K562 (cell line): ENCODE data around the gene TCF3. TPM values are rescaled to one million over a fixed set of nuclear protein-coding genes. Genes with fewer than 3 reads are reported as not detected.

Source experiments
- ATAC-seq: fragments of 200-7000 bp; cut with Tn5 transposase; 3 replicates; pipeline ENCODE4 v1.9.1; 2020; ENCODE audit warnings: moderate library complexity
- BruUV-seq: library from RNA; stranded (reverse); fragments of 400-500 nt; replicated peaks from 2 replicates; lab custom pipeline; 2021; lab: Mats Ljungman, UMichigan
- CTCF ChIA-PET: fragments of 300-600 bp; formaldehyde crosslinking; extraction: SDS; loops from one replicate; lab custom pipeline; 2021; ENCODE audit warnings: low intra/inter-chr PET ratio; lab: Yijun Ruan, JAX
- POLR2A ChIA-PET: fragments of 300-600, 350-650 bp; sonication (Branson Sonifier 250); formaldehyde crosslinking; extraction: SDS; loops from one replicate; lab custom pipeline; 2021; ENCODE audit warnings: antibody characterized with exemption, inconsistent platforms; lab: Yijun Ruan, JAX
- DNase-seq, 4 experiments: peaks; one replicate each; pipeline versions ENCODE4 v3.0.0 to v3.0.0-alpha.2; 2011 to 2018; ENCODE audit warnings: low spot score in 3 of 4, mixed read lengths in 3 of 4; ENCODE audit errors: extremely low read depth in 1 of 4
- FAIRE-seq: peaks from 2 replicates; lab custom pipeline; 2011; peaks lifted over from hg19 to GRCh38; lab: Jason Lieb, UNC
- H2AFZ ChIP-seq: 2 replicates; pipeline ENCODE4 v1.6.0; 2011; ENCODE audit warnings: low read depth, low read length, control low read depth, inconsistent platforms
- H3K27ac ChIP-seq: fragments of 200-600 bp; 3 replicates; pipeline ENCODE4 v1.8.0; 2011; ENCODE audit warnings: low read depth, mild to moderate bottlenecking, control low read depth, inconsistent platforms, low read length, moderate library complexity, mixed read lengths; ENCODE audit errors: extremely low read depth
- H3K27me3 ChIP-seq, 2 experiments: fragments of 300-600 bp in 1 of 2; 2 replicates in 1 of 2; 3 replicates in 1 of 2; pipeline versions ENCODE4 v1.6.0 to v1.8.0; 2011; ENCODE audit warnings: inconsistent platforms in 2 of 2, low read length in 2 of 2, mild to moderate bottlenecking in 1 of 2, mixed read lengths in 1 of 2, moderate library complexity in 1 of 2; ENCODE audit not compliant: control insufficient read depth in 2 of 2, insufficient read depth in 2 of 2
- H3K36me3 ChIP-seq: fragments of 300-600 bp; 3 replicates; pipeline ENCODE4 v1.8.0; 2011; ENCODE audit warnings: mild to moderate bottlenecking, low read length, inconsistent platforms; ENCODE audit not compliant: control insufficient read depth, insufficient read depth
- H3K4me1 ChIP-seq, 2 experiments: fragments of 200-600 bp in 1 of 2; replicated peaks in 1 of 2; 2 replicates in 1 of 2; 3 replicates in 1 of 2; pipeline versions ENCODE4 v1.5.1 to v1.8.0; 2011; ENCODE audit warnings: inconsistent platforms in 2 of 2, low read length in 2 of 2, mild to moderate bottlenecking in 1 of 2, mixed read lengths in 1 of 2, moderate library complexity in 1 of 2; ENCODE audit not compliant: control insufficient read depth in 2 of 2, insufficient read depth in 2 of 2
- H3K4me2 ChIP-seq: 2 replicates; pipeline ENCODE4 v1.6.1; 2011; ENCODE audit warnings: low read length, control low read depth, inconsistent platforms, mixed read lengths; ENCODE audit not compliant: insufficient read depth
- H3K4me3 ChIP-seq: fragments of 200-600 bp; sonication (generic), shearing (Covaris generic); 2 replicates; pipeline ENCODE4 v1.5.1; 2016; ENCODE audit warnings: control low read depth, inconsistent platforms
- H3K79me2 ChIP-seq: fragments of 200-600 bp; 3 replicates; pipeline ENCODE4 v1.8.0; 2011; ENCODE audit warnings: low read length, inconsistent platforms; ENCODE audit not compliant: control insufficient read depth, insufficient read depth
- H3K9ac ChIP-seq, 2 experiments: 2 replicates each; pipeline versions ENCODE4 v1.6.0 to v1.6.1; 2011; ENCODE audit warnings: low read depth in 2 of 2, low read length in 2 of 2, control low read depth in 1 of 2, inconsistent platforms in 1 of 2, mild to moderate bottlenecking in 1 of 2, mixed read lengths in 1 of 2; ENCODE audit not compliant: insufficient read depth in 1 of 2
- H3K9me1 ChIP-seq: one replicate; pipeline ENCODE4 v1.6.0; 2011; ENCODE audit warnings: inconsistent platforms, mild to moderate bottlenecking, low read length, moderate library complexity; ENCODE audit not compliant: control insufficient read depth, insufficient read depth
- H3K9me3 ChIP-seq: replicated peaks from 2 replicates; pipeline ENCODE4 v1.5.1; 2011; ENCODE audit warnings: low read depth, low read length, inconsistent platforms; ENCODE audit not compliant: control insufficient read depth, insufficient read depth
- H4K20me1 ChIP-seq: replicated peaks from 2 replicates; pipeline ENCODE4 v1.6.1; 2011; ENCODE audit warnings: low read length, inconsistent platforms, mixed read lengths; ENCODE audit not compliant: control insufficient read depth, insufficient read depth
- ETV6 ChIP-seq, 3 experiments: fragments of 150-350 bp in 1 of 3; sonication (generic) in 1 of 3; formaldehyde crosslinking in 1 of 3; IDR thresholded peaks; 2 replicates each; pipeline versions ENCODE4 v1.6.1 to v1.8.0; 2014 to 2022; ENCODE audit warnings: borderline replicate concordance in 2 of 3, low read depth in 2 of 3, antibody characterized with exemption in 1 of 3, low read length in 1 of 3, mild to moderate bottlenecking in 1 of 3, missing genetic modification reagents in 1 of 3
- HMG20A ChIP-seq: fragments of 450-650 bp; formaldehyde crosslinking; conservative IDR thresholded peaks from 2 replicates; pipeline ENCODE4 v1.4.0; 2020; ENCODE audit warnings: mild to moderate bottlenecking, mixed read lengths
- POLR2A ChIP-seq: fragments of 450-650 bp; conservative IDR thresholded peaks from 2 replicates; pipeline ENCODE4 v1.6.1; 2016
- POLR2G ChIP-seq: fragments of 200-400 bp; formaldehyde crosslinking; IDR thresholded peaks from 2 replicates; pipeline ENCODE4 v1.6.1; 2017; ENCODE audit warnings: low read depth, mild to moderate bottlenecking, antibody characterized with exemption, low read length, moderate library complexity
- RBM22 ChIP-seq: fragments of 200-400 bp; formaldehyde crosslinking; IDR thresholded peaks from 2 replicates; pipeline ENCODE4 v1.6.1; 2018; ENCODE audit warnings: low read length, low read depth; ENCODE audit not compliant: poor library complexity, severe bottlenecking
- SUPT5H ChIP-seq: fragments of 450-650 bp; IDR thresholded peaks from 2 replicates; pipeline ENCODE4 v1.6.1; 2016
- ZNF121 ChIP-seq: sonication (generic); formaldehyde crosslinking; conservative IDR thresholded peaks from 2 replicates; pipeline ENCODE4 v1.8.0; 2022; ENCODE audit warnings: missing genetic modification reagents
- WGBS: fragments of 100-300 bp; shearing (Covaris generic); methylation state at CpG from one replicate; pipeline ENCODE4 v1.1.6; 2016; ENCODE audit warnings: low coverage, mixed read lengths; ENCODE audit not compliant: insufficient coverage; ENCODE audit errors: missing lambda C conversion rate; 5-methylcytosine and 5-hydroxymethylcytosine counted together
- in situ Hi-C: fragments of 300-500 bp; cut with MboI; formaldehyde crosslinking; loops from 4 replicates; pipeline ENCODE4 v1.15.0; 2018; ENCODE audit warnings: inconsistent platforms, mixed read lengths
- intact Hi-C: fragments of 100-400 bp; cut with micrococcal nuclease; formaldehyde crosslinking; loops from 2 replicates; pipeline ENCODE4 v1.14.2; 2022
- polyA plus RNA-seq, 8 experiments: library from polyadenylated mRNA; depleted of rRNA in 4 of 8; stranded (reverse) in 5 of 8; unstranded in 3 of 8; fragments of >200 nt; fragmentation: Nextera tagmentation in 2 of 8; fragmentation: Illumina TruSeq in 1 of 8; extraction: Ambion mirVana in 2 of 8; extraction: Trizol in 1 of 8; gene quantifications; 2 replicates each; pipeline versions ENCODE4 v1.2.1 to v1.2.3, GENCODE V29; 2011 to 2014; ENCODE audit warnings: inconsistent platforms in 1 of 8, missing spikeins in 1 of 8
- total RNA-seq, 7 experiments: library from RNA; depleted of rRNA in 6 of 7; stranded (reverse); fragments of >200 nt in 6 of 7; fragmentation: Illumina TruSeq in 2 of 7; extraction: Trizol in 2 of 7; gene quantifications; 2 replicates each; pipeline versions ENCODE4 v1.2.1 to v1.2.3, GENCODE V29; 2011 to 2021; ENCODE audit warnings: low replicate concordance in 1 of 7
- TF ChIP-seq, protein P1 (sequence below): sonication (generic); formaldehyde crosslinking; IDR thresholded peaks from 2 replicates; pipeline ENCODE4 v1.8.1; 2022; ENCODE audit warnings: missing genetic modification reagents

Gene TCF3
- total and polyA plus RNA-seq, 9 of the 15 experiments (the other 6 are each of a cell fraction or from before 2014, with no cell fraction given), result 5.6 to 259 (median 84.0) TPM

DNA sequence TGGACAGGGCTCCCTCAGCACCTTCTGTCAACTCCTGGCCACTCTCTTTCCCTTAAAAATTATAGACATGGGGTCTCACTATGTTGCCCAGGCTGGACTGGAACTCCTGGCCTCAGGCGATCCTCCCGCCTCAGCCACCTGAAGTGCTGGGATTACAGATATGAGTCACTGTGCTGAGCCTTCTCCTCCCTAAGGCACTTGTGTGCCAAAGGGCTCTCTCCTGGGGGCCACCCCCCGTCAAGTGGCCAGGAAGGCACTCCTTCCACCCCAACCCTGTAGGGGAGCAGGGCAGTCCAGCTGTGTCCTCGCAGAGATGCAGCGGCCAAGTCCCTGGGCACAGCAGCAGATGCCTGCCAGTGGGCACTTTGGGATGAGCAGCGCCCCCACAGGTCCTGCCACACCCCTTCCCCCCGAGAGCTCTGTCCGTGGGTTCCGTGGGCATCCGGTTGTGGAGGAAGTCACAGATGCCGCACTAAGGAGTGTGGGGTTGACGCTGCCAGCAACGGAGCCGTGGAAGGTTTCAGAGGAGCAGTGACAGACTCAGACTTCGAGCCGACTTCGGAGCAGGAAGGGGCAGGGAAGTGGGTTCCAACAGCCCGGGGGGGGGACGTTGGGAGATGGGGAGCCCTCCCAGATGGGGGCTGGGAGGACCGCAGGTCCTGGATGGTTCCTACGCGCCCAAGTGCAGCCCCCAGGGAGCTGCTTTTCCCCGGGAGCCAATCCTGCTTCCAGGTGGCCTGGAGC is 43.9 kb downstream of the TCF3 start:
- no peak for ATAC-seq
- intact Hi-C loops (loop anchor here (5.0 to 10.0 kb wide), 3 partner anchors 44 to 159 kb away; partner anchors contain the start of gene TCF3), in situ Hi-C loops (no loop called here)
- CTCF ChIA-PET, result no interaction called here
- Histone ChIP-seq H3K9me1 (peaks cover 2% of the 10 kb centered on the region), H3K4me1 (peaks cover 8 to 62% of the 10 kb centered on the region in 2 experiments), H3K79me2 (peaks cover 18% of the 10 kb centered on the region), H3K4me3 (no peak overlapping the region), H3K27ac (no peak overlapping the region), H3K9ac (peak overlapping the region in 1 of 2 experiments; percentile 19; a peak in 2 of 4 replicates), H3K4me2 (no peak overlapping the region), H2AFZ (no peak overlapping the region), H3K36me3 (peaks cover 44% of the 10 kb centered on the region; the same call in 2 of the 3 replicates)
- no TSS peak for BruUV-seq
- no peak for FAIRE-seq
- POLR2A ChIA-PET, result interaction anchor here (0.6 kb wide), 2 partner anchors 33 to 1095 kb away, joined by 3 to 4 read pairs; no protein-coding TSS in a partner anchor
- no peak for DNase-seq
- 84% methylated on average over 17 of the region's 23 CpGs for WGBS
- TF ChIP-seq, protein P1, sequence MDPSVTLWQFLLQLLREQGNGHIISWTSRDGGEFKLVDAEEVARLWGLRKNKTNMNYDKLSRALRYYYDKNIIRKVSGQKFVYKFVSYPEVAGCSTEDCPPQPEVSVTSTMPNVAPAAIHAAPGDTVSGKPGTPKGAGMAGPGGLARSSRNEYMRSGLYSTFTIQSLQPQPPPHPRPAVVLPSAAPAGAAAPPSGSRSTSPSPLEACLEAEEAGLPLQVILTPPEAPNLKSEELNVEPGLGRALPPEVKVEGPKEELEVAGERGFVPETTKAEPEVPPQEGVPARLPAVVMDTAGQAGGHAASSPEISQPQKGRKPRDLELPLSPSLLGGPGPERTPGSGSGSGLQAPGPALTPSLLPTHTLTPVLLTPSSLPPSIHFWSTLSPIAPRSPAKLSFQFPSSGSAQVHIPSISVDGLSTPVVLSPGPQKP, result no peak
- TF ChIP-seq SUPT5H, result peak; percentile 24; the same call in 1 of the 2 replicates
- TF ChIP-seq POLR2A, result peak; percentile 53
- peak; percentile 74 for TF ChIP-seq RBM22
- peak; percentile 97 for TF ChIP-seq ZNF121
- no peak for TF ChIP-seq HMG20A (CRISPR knock-in tag)
- TF ChIP-seq ETV6 (IDR thresholded peaks at IDR 0.05; ENCODE audit: borderline replicate concordance in 1 of 2, low read depth in 2 of 2, low read length in 1 of 2), result no peak
- TF ChIP-seq ETV6 (CRISPR knock-in tag; IDR thresholded peaks at IDR 0.05; ENCODE audit: borderline replicate concordance), result no peak
- peak; percentile 73 for TF ChIP-seq POLR2G
- TF ChIP-seq, all 486 proteins: peak for 5
- Histone ChIP-seq H3K9me3 (no peaks in the 10 kb centered on the region), H3K27me3 (no peaks in the 10 kb centered on the region), H4K20me1 (no peaks in the 10 kb centered on the region; the same call in 1 of the 2 replicates)
